ENCODE data around the gene SLC6A19.
"Not testable (repeated sequence)": the region's sequence is repeated elsewhere in the genome, so short reads cannot be mapped to it uniquely, and the experiment has no call there.

Gene SLC6A19

DNA sequence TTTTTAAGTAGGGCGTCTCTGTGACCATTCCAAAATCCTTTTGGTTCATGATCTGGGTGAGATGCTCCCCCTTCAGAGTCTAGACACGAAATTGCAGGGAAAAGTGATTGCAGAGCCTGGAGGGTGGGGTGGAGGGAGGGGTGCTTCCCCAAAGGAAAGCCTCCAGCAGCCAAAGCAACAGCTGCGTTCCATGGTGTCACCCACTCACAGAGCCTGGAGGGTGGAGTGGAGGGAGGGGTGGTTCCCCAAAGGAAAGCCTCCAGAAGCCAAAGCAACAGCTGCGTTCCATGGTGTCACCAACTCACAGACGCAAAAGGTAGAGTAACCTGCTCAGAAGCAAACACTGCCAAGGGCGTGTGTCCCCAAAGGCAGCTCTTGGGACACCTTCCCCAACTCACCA, 46.4 kb downstream of the SLC6A19 start:
- DNase-seq: no peak

DNA sequence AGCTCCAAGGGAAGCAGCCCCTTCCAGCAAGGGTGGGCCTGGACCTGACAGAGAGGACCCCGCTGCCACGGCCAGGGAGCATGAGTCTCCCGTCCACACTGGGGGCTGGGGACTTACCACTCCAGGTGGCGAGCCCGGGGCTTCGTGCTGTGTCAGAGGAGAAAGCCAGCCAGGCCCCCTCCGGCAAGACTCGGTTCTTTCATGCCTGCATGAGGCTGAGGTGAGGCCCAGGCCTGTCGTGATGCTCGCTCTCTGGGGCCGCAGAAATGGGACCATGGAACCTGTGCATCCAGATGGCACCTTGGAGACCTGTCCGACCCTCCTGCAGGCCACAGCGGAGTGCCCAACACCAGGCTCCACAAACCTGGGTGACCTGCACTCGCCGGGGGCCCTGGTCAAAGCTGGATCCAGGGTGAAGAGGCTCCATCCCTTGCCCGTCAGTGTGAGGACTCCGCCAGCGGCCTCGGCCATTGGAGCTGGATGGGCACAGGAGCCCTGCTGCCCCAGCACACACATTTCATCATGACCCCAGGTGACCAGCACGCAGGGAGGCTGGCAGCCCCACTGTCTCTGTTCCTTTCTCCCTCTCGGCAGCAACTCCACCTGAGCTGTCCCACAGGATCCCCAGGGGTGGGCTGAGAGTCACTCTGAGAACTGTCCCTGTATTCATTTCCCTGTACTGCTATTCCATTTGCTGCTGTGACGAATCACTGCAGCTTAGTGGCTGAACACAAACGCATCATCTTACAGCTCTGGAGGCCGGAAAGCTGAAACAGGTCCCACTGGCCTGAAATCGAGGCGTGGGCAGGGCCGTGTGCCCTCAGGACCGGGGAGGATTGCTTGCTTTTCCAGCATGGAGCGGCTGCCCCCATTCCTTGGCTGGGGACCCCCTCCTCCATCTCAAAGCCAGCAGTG, 48.2 kb downstream of the SLC6A19 start:
- no peak for DNase-seq

DNA sequence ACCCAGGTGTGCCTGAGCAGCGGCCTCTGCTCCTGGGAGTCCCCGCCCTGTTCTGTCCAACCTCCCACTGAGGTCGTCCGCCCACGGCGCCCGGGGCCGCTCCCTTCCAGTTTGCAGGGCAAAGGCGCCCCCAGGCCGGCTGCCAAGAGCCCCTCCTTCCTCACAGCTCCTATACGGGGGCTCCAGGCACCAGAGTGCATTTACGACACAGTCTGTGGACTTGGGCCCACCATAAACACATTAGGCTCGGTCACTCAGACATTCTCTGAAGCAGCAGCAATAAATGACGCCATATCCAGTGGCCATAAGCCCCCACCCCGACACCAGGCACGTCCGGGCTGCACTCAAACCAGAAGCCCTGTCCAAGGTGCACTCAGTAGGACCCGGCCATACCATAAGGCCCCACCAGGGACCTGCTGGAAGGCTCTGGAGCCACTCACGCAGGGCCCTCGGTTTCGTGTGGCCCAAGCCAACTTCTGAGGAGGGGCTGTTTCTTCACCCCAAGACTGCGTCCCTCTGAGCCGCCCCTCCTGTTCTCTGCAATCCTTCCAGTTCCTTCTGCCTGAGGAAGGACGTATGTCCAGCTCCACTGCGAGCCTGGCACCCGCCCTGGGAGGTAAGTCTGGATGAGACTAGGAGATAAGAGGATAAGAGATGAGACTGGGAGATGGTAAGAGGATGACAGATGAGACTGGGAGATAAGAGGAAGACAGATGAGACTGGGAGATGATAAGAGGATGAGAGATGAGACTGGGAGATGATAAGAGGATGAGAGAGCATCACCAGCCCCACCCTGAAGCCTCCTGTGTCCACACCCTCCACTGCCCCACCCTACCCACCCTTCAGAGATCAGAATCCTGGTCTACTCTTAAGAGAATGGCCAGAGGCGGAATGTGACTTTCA, 50.5 kb downstream of the SLC6A19 start:
- DNase-seq: no peak

DNA sequence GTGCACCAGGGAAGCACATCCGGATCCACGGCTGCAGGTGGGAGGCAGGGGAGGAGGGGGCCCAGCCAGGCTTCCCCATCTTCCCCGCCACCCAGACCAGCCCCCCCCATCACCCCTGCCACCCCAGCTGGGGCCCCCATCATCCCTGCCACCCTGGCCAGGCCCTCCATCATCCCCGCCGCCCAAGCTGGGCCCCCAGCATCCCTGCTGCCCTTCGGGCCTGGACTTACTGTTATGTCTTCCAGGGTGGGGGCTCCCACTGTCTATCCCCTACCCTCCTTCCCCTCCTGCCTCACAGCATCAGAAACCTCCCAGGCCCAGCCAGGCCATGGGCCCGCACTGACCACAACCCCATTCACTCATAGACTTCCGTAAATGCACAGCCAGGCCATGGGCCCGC, 51.3 kb downstream of the SLC6A19 start:
- no peak for DNase-seq

DNA sequence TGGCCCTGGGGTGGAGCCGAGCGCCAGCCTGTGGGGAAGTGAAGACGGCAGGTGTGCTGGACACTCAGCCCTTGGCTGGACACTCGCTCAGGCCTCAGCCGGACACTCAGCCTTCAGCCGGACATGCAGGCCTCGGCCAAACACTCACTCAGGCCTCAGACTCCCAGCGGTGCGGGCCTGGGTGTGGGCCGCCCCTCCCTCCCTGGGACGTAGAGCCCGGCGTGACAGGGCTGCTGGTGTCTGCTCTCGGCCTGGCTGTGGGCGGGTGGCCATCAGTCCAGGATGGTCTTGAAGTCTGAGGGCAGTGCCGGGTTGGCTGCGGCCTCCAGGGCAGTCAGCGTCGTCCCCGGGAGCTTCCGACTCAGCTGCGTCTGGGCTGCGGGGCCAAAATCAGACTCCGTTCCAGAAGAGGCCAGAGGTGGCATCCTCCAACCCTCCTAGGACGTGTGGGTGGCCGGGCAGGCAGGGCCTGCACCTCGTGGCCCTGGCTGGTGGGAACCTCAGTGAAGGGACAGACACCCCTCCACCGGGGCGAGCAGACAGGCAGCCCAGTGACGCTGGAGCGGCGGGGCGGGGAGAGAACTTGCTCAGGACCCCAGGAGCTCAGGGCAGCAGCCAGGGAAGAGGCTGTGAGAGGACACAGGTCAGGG, 52.2 kb downstream of the SLC6A19 start:
- DNase-seq: no peak

DNA sequence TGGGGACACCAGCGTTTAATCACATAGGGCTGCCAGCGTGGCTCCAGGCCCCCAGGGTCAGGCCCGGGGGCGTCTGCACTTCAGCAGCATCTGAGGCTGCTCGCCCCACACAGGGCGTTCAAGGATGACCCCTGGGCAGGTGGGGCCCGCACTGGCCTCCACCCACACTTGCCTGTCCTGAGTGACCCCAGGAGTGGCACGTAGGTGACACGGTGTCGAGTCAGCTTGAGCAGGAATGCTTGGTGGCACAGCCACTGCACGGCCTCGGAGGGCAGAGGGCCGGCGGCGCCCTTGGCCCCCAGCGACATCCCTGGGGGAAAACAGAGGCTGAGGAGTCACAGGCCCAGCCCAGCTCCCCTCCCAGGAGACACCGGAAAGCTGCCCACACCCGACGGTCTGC, 52.8 kb downstream of the SLC6A19 start:
- DNase-seq: no peak

DNA sequence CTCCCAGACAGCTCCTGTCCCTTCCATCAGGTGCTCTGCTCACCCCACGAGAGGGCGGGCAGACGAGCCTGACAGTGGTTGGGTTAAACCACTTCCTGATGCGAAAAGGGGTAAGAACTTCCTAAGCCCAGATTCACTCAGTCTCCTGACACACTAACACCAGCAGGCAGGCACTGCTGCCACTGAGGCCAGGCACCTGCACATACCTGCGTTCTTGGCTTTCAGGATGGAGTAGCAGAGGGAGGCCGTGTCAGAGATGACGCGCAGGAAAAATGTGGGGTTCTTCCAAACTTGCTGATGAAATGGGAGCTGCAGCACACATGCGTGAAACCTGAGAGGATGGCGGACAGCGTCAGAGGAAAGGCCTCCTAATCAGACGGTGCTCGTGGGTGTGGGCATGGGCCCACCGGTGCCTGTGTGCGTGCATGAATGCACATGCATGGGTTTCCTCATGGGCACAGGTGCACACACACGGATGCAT, 53.7 kb downstream of the SLC6A19 start:
- DNase-seq: peak; percentile 14

DNA sequence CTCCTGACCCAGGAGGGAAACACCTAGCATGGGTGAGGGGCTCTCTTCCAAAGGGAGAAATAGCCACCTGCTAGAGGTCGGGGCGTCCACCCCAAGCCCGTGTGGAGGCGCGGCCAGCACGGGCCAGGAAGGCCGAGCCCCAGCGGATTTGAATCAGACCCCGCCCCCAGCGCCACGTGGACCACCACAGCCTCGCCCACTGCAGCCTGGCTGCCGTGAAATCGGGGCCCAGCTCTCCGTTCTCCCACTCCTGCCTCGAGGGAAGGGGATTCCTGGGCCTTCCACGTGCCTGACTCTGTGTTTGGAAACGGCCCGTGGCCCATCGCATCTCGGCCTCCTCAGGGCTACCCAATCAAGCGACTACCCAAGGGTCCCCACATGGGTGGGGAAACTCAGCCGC, 55.4 kb downstream of the SLC6A19 start:
- DNase-seq: no peak

DNA sequence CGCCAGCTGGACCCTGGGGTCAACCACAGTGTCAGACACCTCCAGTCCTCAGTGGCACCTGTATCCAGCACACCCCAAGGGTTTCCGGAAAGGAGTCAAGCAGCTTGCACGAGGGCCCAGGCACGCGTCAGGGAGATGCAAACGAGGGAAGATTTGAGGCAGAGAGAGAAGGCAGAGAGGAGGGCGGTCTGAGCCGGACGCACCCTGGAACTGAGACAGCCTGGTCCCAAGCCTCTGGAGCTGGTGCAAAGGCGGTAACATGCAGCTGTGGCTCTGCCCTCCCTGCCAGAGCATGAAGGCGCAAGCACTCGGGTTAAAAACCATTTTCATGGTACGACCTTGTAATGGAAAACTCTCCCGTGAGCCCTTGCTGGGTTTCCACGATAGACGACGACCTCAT, 56.0 kb downstream of the SLC6A19 start:
- no peak for DNase-seq

DNA sequence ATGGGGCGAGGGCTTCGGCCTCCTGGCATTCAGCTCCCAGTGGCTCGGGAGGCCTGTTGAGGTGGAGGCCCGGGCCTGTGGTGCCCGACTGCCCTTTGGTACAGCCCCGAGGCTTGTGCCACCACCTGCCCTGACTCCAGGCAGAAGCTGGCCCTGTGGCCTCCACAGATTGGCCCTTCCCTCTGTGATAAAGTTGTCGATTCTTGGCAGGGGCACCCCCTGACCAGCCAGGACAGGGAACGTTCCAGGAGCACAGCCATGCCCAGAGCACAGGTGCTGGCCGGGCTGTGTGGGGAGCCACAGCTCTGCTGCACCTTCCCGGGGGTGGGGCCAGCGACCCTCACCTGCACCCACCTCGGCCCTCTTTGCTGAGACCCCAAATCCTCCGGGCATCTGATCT, 56.4 kb downstream of the SLC6A19 start:
- no peak for DNase-seq

DNA sequence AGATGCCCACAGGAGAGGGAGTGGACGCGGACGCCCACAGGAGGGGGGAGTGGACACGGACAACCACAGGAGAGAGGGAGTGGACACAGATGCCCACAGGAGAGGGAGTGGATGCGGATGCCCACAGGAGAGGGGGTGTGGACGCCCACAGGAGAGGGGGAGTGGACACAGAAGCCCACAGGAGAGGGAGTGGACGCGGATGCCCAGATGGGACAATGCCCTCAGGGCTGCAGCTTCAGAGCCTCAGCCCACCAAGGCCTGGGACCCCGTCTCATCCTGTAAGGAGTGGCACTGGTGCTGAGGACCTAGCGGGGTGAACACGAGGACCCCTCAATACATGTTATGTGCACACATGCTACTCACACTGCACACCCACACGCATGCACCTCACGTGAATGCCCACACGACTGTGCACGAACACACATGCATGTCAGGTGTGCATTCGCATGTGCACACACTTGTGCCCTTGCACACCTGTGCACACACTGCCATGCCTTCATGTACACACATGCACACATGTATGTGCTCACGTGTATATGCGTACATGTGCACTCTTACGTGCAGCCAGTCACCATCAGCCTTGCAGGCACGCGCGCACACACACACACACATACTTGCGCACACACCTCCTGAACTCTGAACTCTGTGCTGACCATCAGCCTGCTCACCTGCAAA, 58.5 kb downstream of the SLC6A19 start:
- DNase-seq: no peak

DNA sequence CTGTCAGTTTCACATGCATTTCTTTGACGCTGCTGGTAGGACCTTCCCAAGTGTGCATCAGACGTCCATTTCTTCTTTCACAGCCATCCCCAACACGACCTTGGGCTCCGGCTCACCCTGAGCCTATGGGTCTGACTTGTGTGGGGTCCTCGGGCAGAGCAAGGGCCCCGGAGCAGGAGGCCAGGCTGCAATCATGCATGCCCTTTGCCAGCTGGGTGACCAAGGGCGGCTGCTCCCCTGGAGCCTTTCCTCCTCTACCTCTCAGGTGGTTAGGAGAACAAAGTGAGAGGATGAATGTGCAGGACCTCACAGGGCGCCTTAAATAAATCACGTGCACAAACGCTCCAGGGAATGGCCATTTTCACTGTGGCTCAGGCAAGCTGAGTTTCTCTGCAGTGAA, 60.2 kb downstream of the SLC6A19 start:
- no peak for DNase-seq

DNA sequence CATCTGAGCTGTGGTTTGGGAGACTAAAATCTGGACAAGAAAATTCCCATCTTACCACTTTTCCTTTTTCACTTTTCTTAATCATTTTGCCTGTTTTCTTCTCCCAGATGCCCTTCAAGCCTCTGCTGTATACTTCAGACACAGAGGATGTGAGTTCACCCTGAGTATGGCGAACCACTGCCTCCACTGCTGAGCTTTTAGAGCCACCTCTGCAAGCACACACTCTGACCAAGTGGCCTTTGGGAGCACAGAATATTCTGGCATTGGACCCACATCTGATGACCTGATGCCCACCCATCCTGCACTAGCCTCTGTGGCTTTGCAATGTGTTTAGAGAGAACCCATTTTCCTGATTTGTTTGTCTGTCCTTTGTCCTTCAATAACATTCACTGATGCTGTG, 61.0 kb downstream of the SLC6A19 start:
- no peak for DNase-seq

DNA sequence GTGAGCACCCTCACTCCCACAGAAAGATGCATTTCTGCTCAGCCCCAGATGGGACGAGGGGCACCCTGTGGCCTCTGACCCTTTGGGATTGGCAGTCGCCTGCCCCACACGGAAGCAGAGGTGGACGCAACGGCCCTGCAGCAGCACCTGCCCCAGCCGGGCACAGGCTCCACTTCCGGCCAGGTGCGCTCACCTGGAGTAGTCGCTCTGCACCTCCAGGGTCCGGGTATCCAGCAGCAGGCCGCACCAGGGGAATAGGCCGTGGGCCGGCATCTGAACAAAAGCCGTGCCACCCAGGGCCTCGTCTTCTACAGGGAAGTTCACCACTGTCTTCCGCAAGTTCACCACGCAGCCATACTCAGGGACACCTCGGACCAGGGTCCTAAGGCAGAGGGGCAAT, 62.8 kb downstream of the SLC6A19 start:
- no peak for DNase-seq

DNA sequence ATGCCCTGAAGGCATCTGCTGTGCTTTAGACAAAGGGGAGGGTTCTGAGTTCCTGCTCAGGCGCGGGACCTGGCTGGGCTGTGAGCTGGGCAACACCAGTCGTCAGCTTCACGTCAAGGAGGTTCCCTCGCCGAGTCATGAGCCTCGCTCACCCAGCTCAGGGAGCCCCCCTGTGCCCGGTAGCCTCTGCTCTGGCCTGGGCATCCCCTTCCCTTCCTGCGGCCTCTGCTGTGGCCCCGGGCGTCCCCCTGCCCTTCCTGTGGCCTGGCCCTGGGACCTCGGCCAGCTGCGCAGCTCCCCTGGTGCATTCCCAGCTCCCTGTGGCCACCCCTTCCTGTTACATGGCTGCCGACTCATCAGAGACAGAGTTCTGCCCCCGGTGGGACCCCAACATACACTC, 63.6 kb downstream of the SLC6A19 start:
- no peak for DNase-seq

DNA sequence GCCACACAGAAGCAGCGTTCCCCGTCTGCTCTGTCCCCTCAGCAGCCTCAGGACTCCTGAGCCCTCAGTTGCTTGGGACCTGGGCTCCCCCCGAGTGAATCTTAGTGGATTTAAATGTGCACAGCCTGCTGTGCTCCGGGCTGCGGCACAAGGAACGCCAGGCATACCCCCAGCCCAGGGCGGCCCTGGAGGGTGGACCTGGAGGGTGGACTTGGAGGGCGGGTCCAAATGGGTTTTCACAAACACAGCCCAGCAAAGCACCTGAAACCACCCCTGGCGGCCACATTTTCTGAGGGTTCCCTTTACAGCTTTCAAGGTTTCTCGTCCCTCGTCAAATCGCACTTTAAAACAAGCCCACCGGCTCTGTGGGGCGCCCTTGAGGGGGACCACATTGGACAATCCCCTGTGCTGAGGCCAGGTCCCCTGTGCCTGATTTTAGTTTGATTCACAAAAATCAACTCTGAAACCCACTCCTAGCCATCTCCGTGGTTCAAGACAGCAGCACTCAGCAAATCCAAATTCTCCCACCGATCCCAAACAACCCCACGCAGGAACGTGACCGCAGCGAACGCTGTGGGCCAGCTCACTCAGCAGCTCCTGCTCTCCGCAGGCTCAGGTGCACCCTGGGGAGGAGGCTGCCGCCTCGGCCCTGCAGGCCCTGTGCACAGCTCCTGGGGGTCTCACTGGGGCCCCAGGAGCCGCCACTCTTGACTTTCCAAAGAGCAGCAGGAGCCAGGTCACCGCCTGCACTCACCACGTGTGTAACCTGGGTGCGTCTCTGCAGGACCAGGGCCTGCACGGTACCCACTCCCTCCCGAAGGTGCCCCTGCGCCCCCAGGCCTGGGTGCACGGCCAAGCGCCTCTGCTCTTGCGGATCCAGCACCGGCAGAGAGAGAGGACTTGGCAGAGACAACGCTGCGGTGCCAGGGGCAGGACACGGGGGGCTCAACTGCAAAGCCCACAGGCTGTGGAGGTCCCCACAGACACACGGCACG, 64.4 kb downstream of the SLC6A19 start:
- DNase-seq: no peak

DNA sequence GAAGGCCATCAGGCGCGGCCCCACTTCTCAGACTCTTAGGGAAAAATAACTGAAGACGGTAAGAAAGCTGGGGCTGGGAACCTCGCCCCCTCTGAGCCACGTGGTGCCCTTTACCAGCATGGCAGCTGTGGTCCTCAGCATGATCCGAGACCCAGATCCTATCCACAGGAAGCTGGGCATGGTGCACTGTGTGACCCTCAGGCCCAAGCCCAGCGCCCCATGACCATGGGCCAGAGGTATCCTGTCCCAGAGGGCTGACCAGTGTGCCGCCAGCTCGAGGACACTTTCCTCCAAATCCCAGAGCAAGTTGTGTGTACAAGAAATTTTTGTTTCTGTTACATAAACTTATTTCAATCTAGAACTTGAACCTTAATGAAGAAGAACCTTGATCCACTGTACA, 65.4 kb downstream of the SLC6A19 start:
- no peak for DNase-seq

DNA sequence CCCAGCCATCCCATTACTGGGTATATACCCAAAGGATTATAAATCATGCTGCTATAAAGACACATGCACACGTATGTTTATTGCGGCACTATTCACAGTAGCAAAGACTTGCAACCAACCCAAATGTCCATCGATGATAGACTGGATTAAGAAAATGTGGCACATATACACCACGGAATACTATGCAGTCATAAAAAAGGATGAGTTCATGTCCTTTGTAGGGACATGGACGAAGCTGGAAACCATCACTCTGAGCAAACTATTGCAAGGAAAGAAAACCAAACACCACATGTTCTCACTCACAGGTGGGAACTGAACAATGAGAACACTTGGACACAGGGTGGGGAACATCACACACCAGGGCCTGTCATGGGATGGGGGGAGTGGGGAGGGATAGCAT, 66.1 kb downstream of the SLC6A19 start:
- DNase-seq: not testable (repeated sequence)

DNA sequence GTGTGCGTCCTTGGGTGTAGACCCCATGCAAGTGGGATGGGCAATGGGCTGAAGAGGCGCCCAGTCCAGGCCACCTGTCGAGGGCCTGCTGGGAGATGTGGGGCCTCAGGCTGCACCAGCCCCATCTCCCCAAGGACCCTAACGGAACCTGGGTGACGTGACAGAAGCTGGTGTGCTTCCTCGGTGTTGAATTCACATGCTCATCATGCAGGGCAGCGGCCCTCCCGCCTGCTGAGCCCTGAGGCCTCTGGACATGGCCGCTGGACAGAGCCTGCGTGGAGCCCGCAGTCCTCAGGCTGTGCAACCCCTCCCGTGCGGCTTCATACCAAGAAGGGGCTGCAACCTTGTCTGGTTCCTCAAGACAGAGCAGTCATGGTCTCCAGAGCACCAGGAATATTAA, 66.7 kb downstream of the SLC6A19 start:
- DNase-seq: no peak

DNA sequence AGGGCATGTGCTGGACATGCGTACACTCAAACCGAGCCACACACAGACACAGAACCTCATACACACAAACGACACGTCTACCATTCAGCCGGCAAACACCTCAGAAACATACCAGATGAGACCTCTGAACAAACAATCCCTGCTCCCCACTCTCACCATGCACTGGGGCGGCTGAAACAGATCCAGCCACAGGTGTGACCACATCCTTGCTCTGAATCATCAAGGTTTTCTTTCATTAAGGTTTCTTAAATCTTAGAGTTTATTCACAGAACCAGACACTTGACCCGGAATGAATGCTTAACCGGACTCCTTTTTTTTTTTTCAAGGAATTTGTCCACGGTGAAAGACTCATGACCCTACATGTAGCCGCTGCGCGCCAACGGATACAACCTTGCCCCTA, 67.3 kb downstream of the SLC6A19 start:
- no peak for DNase-seq

DNA sequence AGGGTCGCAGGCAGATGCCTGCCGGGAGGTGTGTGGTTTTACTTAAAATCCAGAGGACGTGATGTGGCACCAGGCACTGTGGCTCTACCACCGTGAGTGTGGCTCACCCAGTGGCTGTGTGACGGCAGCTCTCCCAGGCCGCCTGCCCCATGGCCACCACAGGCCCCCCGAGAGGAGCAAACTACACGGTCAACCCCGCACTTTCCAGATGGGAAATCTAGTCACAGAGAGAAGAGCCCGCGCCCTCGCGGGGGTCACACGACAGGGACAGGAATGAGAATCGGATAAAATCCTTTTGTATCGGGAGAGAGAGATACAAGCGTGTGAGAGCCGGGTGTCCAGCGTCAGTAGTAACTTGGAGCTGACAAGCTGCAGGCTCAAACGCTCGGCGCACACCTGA, 69.0 kb downstream of the SLC6A19 start:
- DNase-seq: no peak

Data from activated gamma-delta T cell (primary cell).